Liver (tissue), 9 donors: ENCODE results near the gene DPYSL4. TPM values are rescaled to one million over a fixed set of nuclear protein-coding genes. Genes with fewer than 3 reads are reported as not detected.

Experiments used
- DNase-seq: peaks from one replicate; pipeline ENCODE4 v3.0.0-alpha.2; 2017; ENCODE audit warnings: low spot score
- H3K27ac ChIP-seq, 2 donors: one replicate each; pipeline ENCODE4 v1.7.0; 2013; ENCODE audit warnings: inconsistent platforms in 2 of 2, low read length in 2 of 2, control low read depth in 1 of 2, low read depth in 1 of 2, mild to moderate bottlenecking in 1 of 2
- H3K27me3 ChIP-seq, 4 donors: one replicate each; pipeline versions ENCODE4 v1.6.1 to v1.7.0; 2013; ENCODE audit warnings: low read length in 3 of 4, inconsistent platforms in 1 of 4, mild to moderate bottlenecking in 1 of 4, moderate library complexity in 1 of 4; ENCODE audit not compliant: control insufficient read depth in 4 of 4, insufficient read depth in 4 of 4
- H3K36me3 ChIP-seq, 4 donors: one replicate each; pipeline versions ENCODE4 v1.6.1 to v1.7.0; 2013; ENCODE audit warnings: low read length in 3 of 4, mild to moderate bottlenecking in 3 of 4, low read depth in 1 of 4, moderate library complexity in 1 of 4; ENCODE audit not compliant: control insufficient read depth in 4 of 4, insufficient read depth in 3 of 4
- H3K4me1 ChIP-seq, 4 donors: one replicate each; pipeline versions ENCODE4 v1.6.1 to v1.7.0; 2013; ENCODE audit warnings: low read length in 3 of 4, mild to moderate bottlenecking in 3 of 4, moderate library complexity in 1 of 4; ENCODE audit not compliant: control insufficient read depth in 4 of 4, insufficient read depth in 4 of 4
- H3K4me3 ChIP-seq, 3 donors: one replicate each; pipeline versions ENCODE4 v1.6.1 to v1.7.0; 2013; ENCODE audit warnings: low read length in 3 of 3, control low read depth in 1 of 3, low read depth in 1 of 3, mild to moderate bottlenecking in 1 of 3
- H3K9ac ChIP-seq, 2 donors: one replicate each; pipeline ENCODE4 v1.7.0; 2013; ENCODE audit warnings: low read length in 2 of 2, mild to moderate bottlenecking in 2 of 2, moderate library complexity in 2 of 2, control low read depth in 1 of 2, low read depth in 1 of 2
- H3K9me3 ChIP-seq, 4 donors: one replicate each; pipeline versions ENCODE4 v1.6.1 to v1.7.0; 2013; ENCODE audit warnings: low read length in 3 of 4; ENCODE audit not compliant: control insufficient read depth in 4 of 4
- EGR1 ChIP-seq, 2 donors: IDR thresholded peaks; 2 replicates each; pipeline ENCODE4 v1.6.1; 2016 to 2018; ENCODE audit warnings: antibody characterized with exemption in 2 of 2, low read depth in 2 of 2
- FOXA1 ChIP-seq: IDR thresholded peaks from 2 replicates; pipeline ENCODE4 v1.6.1; 2016; ENCODE audit warnings: antibody characterized with exemption
- FOXA2 ChIP-seq: IDR thresholded peaks from 2 replicates; pipeline ENCODE4 v1.6.1; 2016; ENCODE audit warnings: antibody characterized with exemption
- GABPA ChIP-seq, 2 donors: IDR thresholded peaks in 1 of 2; conservative IDR thresholded peaks in 1 of 2; 2 replicates each; pipeline ENCODE4 v1.6.1; 2016; ENCODE audit warnings: antibody characterized with exemption in 2 of 2, mild to moderate bottlenecking in 1 of 2, moderate library complexity in 1 of 2
- HNF4A ChIP-seq, 2 donors: conservative IDR thresholded peaks; 2 replicates each; pipeline ENCODE4 v1.6.1; 2016; ENCODE audit warnings: antibody characterized with exemption in 2 of 2, mild to moderate bottlenecking in 2 of 2
- JUND ChIP-seq, 2 donors: IDR thresholded peaks; 2 replicates each; pipeline ENCODE4 v1.6.1; 2016; ENCODE audit warnings: antibody characterized with exemption in 2 of 2
- NR2F2 ChIP-seq: IDR thresholded peaks from 2 replicates; pipeline ENCODE4 v1.6.1; 2016; ENCODE audit warnings: antibody characterized with exemption
- RAD21 ChIP-seq, 2 donors: IDR thresholded peaks; 2 replicates each; pipeline ENCODE4 v1.6.1; 2016; ENCODE audit warnings: antibody characterized with exemption in 2 of 2, mild to moderate bottlenecking in 2 of 2
- RXRA ChIP-seq, 2 donors: IDR thresholded peaks; 2 replicates each; pipeline ENCODE4 v1.6.1; 2017 to 2018; ENCODE audit warnings: antibody characterized with exemption in 2 of 2, mild to moderate bottlenecking in 1 of 2
- SP1 ChIP-seq: IDR thresholded peaks from 2 replicates; pipeline ENCODE4 v1.6.1; 2018; ENCODE audit warnings: antibody characterized with exemption, mild to moderate bottlenecking
- YY1 ChIP-seq: IDR thresholded peaks from 2 replicates; pipeline ENCODE4 v1.6.1; 2016; ENCODE audit warnings: antibody characterized with exemption, mild to moderate bottlenecking
- WGBS: extraction: QIAGEN DNeasy Blood & Tissue Kit; methylation state at CpG from one replicate; pipeline ENCODE4 v1.1.7; 2013; 5-methylcytosine and 5-hydroxymethylcytosine counted together
- polyA plus RNA-seq, 2 donors: library from polyadenylated mRNA; stranded (reverse) in 1 of 2; unstranded in 1 of 2; fragments of 200-250 nt in 1 of 2; fragments of >200 nt in 1 of 2; fragmentation: Nextera tagmentation in 1 of 2; extraction: Ambion mirVana in 1 of 2; gene quantifications; one replicate each; pipeline versions ENCODE4 v1.2.1 to v1.2.3, GENCODE V29; 2013 to 2015
- total RNA-seq, 2 donors: library from RNA; depleted of rRNA; stranded (reverse); fragments of >200 nt; gene quantifications; one replicate each; pipeline ENCODE4 v1.2.3, GENCODE V29; 2014
- TF ChIP-seq, protein P1 (sequence below): IDR thresholded peaks from 2 replicates; pipeline ENCODE4 v1.6.1; 2016; ENCODE audit warnings: antibody characterized with exemption
- TF ChIP-seq, protein P2 (sequence below): IDR thresholded peaks from 2 replicates; pipeline ENCODE4 v1.6.1; 2016; ENCODE audit warnings: antibody characterized with exemption, mild to moderate bottlenecking
- TF ChIP-seq, protein P3 (sequence below): IDR thresholded peaks from 2 replicates; pipeline ENCODE4 v1.6.1; 2016; ENCODE audit warnings: antibody characterized with exemption
- TF ChIP-seq, protein P4 (sequence below): IDR thresholded peaks from 2 replicates; pipeline ENCODE4 v1.6.1; 2016; ENCODE audit warnings: antibody characterized with exemption
- TF ChIP-seq, protein P5 (sequence below): fragments of 150-350 bp; IDR thresholded peaks from 2 replicates; pipeline ENCODE4 v1.5.1; 2017; ENCODE audit warnings: improper control_type of control experiment, low read depth, low read length; ENCODE audit not compliant: missing input control
- donor health status: healthy.
- donor health status: healthy.
- donor health status: healthy.
- donor health status: healthy.
- donor health status: healthy.

Gene DPYSL4
- total and polyA plus RNA-seq, 4 donors = 0.19 to 2.2 (median 0.26) TPM

DNA sequence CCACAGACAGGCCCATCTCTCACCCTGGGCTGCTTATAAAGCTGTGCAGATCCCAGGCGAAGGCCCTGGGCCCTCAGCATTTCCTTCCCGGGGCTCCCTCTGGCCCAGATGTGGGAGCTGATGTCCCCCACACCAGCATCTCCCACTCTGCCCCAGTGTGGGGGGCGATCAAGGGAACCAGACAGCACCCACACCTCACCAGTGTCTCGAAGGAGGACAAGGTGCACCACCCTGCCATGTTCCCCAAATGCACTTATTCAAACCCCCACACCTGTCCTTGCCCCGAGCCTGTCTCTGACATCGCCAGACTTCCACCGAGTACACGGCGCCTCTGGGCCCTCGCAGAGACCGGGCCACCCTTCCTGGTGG is 19.6 kb downstream of the DPYSL4 start:
- H3K9me3 ChIP-seq = no peaks in the 10 kb centered on the region

DNA sequence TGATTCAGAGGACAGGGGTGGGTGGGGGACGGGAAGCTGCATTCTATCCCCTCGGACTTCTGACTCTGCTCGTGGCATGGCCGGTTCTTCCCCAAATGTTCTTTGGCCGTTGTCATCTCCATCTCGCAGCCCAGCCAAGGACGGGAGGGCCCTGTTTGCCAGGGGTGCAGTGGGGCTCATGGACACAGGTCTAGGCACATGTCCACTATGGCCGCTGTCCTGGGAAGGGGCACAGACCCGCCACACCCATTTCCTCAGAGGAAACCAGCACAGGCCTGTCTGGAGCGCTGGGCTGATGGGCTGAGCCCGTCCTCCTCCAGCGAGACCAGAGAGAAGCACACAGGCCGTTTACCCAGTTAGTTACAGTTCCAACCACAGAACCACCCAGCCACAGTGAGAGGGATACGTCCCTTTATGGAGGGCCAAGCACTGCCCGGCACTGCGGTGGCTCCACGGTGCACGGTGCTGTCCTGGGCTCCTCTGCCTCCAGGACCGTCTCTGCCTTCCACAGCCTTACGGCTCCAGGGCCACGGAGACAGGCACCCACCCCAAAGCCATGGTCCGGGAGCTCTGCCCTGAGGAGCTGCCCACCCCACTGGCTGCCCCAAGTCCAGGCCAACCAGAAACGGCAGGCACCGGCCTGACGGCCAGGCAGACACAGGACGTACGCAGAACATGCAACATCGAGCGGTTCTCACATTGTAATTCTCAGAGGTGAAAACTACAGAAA is 20.2 kb downstream of the DPYSL4 start:
- Histone ChIP-seq H3K9me3 (no peaks in the 10 kb centered on the region), H3K4me3 (no peak overlapping the region), H3K36me3 (no peaks in the 10 kb centered on the region), H3K27ac (no peak overlapping the region), H3K27me3 (no peaks in the 10 kb centered on the region), H3K9ac (no peak overlapping the region), H3K4me1 (no peaks in the 10 kb centered on the region)
- WGBS = 87% methylated on average over 29 of the region's 29 CpGs
- no peak for DNase-seq
- TF ChIP-seq YY1 (no peak), RXRA (IDR thresholded peaks at IDR 0.05) (no peak), NR2F2 (no peak), FOXA2 (no peak), SP1 (no peak), GABPA (IDR thresholded peaks at IDR 0.05 in 1 of 2, conservative IDR thresholded peaks at IDR 0.05 in 1 of 2) (no peak), EGR1 (IDR thresholded peaks at IDR 0.05; ENCODE audit: low read depth in 2 of 2) (no peak)
- TF ChIP-seq, protein P1, sequence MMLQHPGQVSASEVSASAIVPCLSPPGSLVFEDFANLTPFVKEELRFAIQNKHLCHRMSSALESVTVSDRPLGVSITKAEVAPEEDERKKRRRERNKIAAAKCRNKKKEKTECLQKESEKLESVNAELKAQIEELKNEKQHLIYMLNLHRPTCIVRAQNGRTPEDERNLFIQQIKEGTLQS = no peak
- TF ChIP-seq, protein P2, sequence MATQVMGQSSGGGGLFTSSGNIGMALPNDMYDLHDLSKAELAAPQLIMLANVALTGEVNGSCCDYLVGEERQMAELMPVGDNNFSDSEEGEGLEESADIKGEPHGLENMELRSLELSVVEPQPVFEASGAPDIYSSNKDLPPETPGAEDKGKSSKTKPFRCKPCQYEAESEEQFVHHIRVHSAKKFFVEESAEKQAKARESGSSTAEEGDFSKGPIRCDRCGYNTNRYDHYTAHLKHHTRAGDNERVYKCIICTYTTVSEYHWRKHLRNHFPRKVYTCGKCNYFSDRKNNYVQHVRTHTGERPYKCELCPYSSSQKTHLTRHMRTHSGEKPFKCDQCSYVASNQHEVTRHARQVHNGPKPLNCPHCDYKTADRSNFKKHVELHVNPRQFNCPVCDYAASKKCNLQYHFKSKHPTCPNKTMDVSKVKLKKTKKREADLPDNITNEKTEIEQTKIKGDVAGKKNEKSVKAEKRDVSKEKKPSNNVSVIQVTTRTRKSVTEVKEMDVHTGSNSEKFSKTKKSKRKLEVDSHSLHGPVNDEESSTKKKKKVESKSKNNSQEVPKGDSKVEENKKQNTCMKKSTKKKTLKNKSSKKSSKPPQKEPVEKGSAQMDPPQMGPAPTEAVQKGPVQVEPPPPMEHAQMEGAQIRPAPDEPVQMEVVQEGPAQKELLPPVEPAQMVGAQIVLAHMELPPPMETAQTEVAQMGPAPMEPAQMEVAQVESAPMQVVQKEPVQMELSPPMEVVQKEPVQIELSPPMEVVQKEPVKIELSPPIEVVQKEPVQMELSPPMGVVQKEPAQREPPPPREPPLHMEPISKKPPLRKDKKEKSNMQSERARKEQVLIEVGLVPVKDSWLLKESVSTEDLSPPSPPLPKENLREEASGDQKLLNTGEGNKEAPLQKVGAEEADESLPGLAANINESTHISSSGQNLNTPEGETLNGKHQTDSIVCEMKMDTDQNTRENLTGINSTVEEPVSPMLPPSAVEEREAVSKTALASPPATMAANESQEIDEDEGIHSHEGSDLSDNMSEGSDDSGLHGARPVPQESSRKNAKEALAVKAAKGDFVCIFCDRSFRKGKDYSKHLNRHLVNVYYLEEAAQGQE = no peak

More for the DNA sequence above, 19.6 kb downstream of the DPYSL4 start:
- Histone ChIP-seq H3K9ac (no peak overlapping the region), H3K36me3 (no peaks in the 10 kb centered on the region), H3K27me3 (no peaks in the 10 kb centered on the region), H3K27ac (no peak overlapping the region), H3K4me3 (no peak overlapping the region), H3K4me1 (no peaks in the 10 kb centered on the region)
- TF ChIP-seq, protein P2 = no peak
- TF ChIP-seq FOXA1 = no peak
- TF ChIP-seq, protein P3, sequence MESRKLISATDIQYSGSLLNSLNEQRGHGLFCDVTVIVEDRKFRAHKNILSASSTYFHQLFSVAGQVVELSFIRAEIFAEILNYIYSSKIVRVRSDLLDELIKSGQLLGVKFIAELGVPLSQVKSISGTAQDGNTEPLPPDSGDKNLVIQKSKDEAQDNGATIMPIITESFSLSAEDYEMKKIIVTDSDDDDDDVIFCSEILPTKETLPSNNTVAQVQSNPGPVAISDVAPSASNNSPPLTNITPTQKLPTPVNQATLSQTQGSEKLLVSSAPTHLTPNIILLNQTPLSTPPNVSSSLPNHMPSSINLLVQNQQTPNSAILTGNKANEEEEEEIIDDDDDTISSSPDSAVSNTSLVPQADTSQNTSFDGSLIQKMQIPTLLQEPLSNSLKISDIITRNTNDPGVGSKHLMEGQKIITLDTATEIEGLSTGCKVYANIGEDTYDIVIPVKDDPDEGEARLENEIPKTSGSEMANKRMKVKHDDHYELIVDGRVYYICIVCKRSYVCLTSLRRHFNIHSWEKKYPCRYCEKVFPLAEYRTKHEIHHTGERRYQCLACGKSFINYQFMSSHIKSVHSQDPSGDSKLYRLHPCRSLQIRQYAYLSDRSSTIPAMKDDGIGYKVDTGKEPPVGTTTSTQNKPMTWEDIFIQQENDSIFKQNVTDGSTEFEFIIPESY = no peak
- no peak for TF ChIP-seq JUND (IDR thresholded peaks at IDR 0.05)
- no peak for TF ChIP-seq NR2F2
- no peak for TF ChIP-seq HNF4A (conservative IDR thresholded peaks at IDR 0.05)
- TF ChIP-seq RAD21 (IDR thresholded peaks at IDR 0.05) = no peak
- TF ChIP-seq, protein P4, sequence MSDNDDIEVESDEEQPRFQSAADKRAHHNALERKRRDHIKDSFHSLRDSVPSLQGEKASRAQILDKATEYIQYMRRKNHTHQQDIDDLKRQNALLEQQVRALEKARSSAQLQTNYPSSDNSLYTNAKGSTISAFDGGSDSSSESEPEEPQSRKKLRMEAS = no peak
- no peak for TF ChIP-seq EGR1 (IDR thresholded peaks at IDR 0.05; ENCODE audit: low read depth in 2 of 2)
- TF ChIP-seq, protein P5, sequence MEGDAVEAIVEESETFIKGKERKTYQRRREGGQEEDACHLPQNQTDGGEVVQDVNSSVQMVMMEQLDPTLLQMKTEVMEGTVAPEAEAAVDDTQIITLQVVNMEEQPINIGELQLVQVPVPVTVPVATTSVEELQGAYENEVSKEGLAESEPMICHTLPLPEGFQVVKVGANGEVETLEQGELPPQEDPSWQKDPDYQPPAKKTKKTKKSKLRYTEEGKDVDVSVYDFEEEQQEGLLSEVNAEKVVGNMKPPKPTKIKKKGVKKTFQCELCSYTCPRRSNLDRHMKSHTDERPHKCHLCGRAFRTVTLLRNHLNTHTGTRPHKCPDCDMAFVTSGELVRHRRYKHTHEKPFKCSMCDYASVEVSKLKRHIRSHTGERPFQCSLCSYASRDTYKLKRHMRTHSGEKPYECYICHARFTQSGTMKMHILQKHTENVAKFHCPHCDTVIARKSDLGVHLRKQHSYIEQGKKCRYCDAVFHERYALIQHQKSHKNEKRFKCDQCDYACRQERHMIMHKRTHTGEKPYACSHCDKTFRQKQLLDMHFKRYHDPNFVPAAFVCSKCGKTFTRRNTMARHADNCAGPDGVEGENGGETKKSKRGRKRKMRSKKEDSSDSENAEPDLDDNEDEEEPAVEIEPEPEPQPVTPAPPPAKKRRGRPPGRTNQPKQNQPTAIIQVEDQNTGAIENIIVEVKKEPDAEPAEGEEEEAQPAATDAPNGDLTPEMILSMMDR = no peak
- WGBS = 85% methylated on average over 11 of the region's 11 CpGs
- DNase-seq = no peak
